Stimulated activated CD4-positive, alpha-beta T cell treated with anti-CD3 and anti-CD28 coated beads, TNF-alpha, amount 100 ng/mL, for 1 hour (primary cell): ENCODE measurements around the gene LIN9.

Experiments
- DNase-seq, 3 donors: peaks; one replicate each; pipeline ENCODE4 v3.0.0-alpha.2; 2020; ENCODE audit warnings: low read depth in 3 of 3, low spot score in 1 of 3

The LIN9 gene

DNA sequence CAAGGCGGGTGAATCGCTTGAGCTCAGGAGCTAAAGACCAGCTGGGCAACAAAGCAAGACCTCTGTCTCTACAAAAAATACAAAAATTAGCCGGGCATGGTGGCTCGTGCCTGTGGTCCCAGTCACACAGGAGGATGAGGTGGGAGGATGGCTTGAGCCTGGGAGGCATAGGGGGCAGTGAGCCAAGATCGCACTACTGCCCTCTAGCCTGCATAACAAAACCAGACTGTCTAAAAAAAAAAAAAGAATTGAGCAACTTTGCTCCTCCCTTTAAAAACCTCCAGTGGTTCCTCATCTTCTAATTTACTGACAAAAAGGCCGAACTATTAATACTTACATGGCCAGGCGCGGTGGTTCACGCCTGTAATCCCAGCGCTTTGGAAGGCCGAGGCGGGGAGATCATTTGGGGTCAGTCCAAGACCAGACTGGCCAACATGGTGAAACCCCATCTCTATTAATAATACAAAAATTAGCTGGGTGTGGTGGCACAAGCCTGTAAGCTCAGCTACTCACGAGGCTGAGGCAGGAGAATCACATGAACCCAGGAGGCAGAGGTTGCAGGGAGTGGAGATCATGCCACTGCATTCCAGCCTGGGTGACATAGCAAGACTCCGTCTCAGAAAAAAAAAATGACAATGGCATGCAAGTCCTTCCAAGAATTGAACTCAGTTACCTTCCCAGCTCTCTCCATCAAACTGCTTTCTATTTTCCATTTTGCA lies 126.8 kb downstream of the LIN9 start:
- no peak for DNase-seq
